GM23338 (cell line): Measurements from ENCODE around the gene SLC6A5.
A peak's percentile ranks its signal among the peaks of the same experiment; 100 is the strongest.

Source experiments
- CREB1 ChIP-seq: fragments of 250-450 bp; sonication (Bioruptor Pico); IDR thresholded peaks from 2 replicates; pipeline ENCODE4 v1.5.0; 2020; ENCODE audit warnings: low read depth, mild to moderate bottlenecking, moderate library complexity
- CTCF ChIP-seq, 2 experiments: fragments of 200-600 bp in 1 of 2; sonication (generic) in 1 of 2; conservative IDR thresholded peaks; 2 replicates each; pipeline versions ENCODE4 v1.5.1 to v1.6.1; 2016 to 2017; ENCODE audit warnings: antibody characterized with exemption in 2 of 2, low read depth in 2 of 2, mild to moderate bottlenecking in 2 of 2, moderate library complexity in 1 of 2
- ETS1 ChIP-seq: IDR thresholded peaks from 2 replicates; pipeline ENCODE4 v1.6.1; 2016; ENCODE audit warnings: antibody characterized with exemption
- EZH2 ChIP-seq: fragments of 200-600 bp; sonication (generic); IDR thresholded peaks from one replicate; pipeline ENCODE4 v1.8.0; 2017; ENCODE audit warnings: antibody characterized with exemption, mild to moderate bottlenecking, low read depth; ENCODE audit not compliant: unreplicated experiment
- EZH2phosphoT487 ChIP-seq: fragments of 200-600 bp; sonication (generic); IDR thresholded peaks from one replicate; pipeline ENCODE4 v1.8.1; 2018; ENCODE audit warnings: antibody characterized with exemption; ENCODE audit not compliant: unreplicated experiment
- JUNB ChIP-seq: IDR thresholded peaks from one replicate; pipeline ENCODE4 v1.6.1; 2016; ENCODE audit warnings: antibody characterized with exemption; ENCODE audit not compliant: unreplicated experiment
- POLR2AphosphoS5 ChIP-seq: IDR thresholded peaks from 2 replicates; pipeline ENCODE4 v1.6.1; 2016; ENCODE audit warnings: antibody characterized with exemption, low read depth
- REST ChIP-seq: IDR thresholded peaks from one replicate; pipeline ENCODE4 v1.6.1; 2018; ENCODE audit warnings: antibody characterized with exemption; ENCODE audit not compliant: unreplicated experiment
- STAT1 ChIP-seq: IDR thresholded peaks from one replicate; pipeline ENCODE4 v1.6.1; 2016; ENCODE audit warnings: antibody characterized with exemption; ENCODE audit not compliant: unreplicated experiment
- ZNF114 ChIP-seq: fragments of 250-450 bp; sonication (Bioruptor Pico); IDR thresholded peaks from 2 replicates; pipeline ENCODE4 v1.5.0; 2020; ENCODE audit warnings: mild to moderate bottlenecking, moderate library complexity
- ZNF331 ChIP-seq: fragments of 250-450 bp; sonication (Bioruptor Pico); IDR thresholded peaks from 2 replicates; pipeline ENCODE4 v1.5.0; 2020; ENCODE audit warnings: low read depth, mild to moderate bottlenecking, moderate library complexity
- ZNF462 ChIP-seq: fragments of 250-450 bp; sonication (Bioruptor Pico); IDR thresholded peaks from 2 replicates; pipeline ENCODE4 v1.5.0; 2020; ENCODE audit warnings: mild to moderate bottlenecking, moderate library complexity

DNA sequence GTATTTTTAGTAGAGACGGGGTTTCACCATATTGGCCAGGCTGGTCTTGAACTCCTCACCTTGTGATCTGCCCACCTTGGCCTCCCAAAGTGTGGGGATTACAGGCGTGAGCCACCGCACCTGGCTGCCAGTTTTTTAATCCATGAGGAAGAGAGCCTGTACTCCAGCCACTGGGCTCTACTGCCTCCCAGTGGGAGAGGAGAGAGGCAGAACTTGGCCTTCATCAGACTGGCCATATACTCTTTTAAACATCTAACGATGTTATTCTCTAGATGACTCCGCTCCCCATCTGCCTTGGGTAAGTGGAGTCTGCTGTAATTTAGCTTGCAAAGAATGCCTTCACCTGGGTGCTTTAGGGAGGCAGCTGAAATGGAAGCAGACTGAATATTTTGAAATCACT is 34.6 kb downstream of the SLC6A5 start:
- TF ChIP-seq CTCF (conservative IDR thresholded peaks at IDR 0.05; ENCODE audit: low read depth in 2 of 2) (peak; percentile 64 to 81), EZH2 (no peak), POLR2AphosphoS5 (no peak), EZH2phosphoT487 (no peak), ZNF331 (no peak), CREB1 (no peak), ZNF114 (no peak), ZNF462 (CRISPR knock-in tag) (no peak), JUNB (no peak), REST (no peak), ETS1 (no peak), STAT1 (no peak)
